IMR-90 (cell line): Measurements from ENCODE around the gene IL15RA. TPM values are rescaled to one million over a fixed set of nuclear protein-coding genes. Genes with fewer than 3 reads are reported as not detected.

Experiments
- ATAC-seq: fragments of 200-7000 bp; cut with Tn5 transposase; 2 replicates; pipeline ENCODE4 v1.9.1; 2020; ENCODE audit warnings: low read depth, mild to moderate bottlenecking, moderate library complexity
- BruUV-seq: library from RNA; stranded (reverse); fragments of 400-500 nt; replicated peaks from 2 replicates; lab custom pipeline; 2021; lab: Mats Ljungman, UMichigan
- CTCF ChIA-PET: fragments of 300-600 bp; formaldehyde crosslinking; extraction: SDS; loops from one replicate; lab custom pipeline; 2021; ENCODE audit warnings: antibody characterized with exemption; lab: Yijun Ruan, JAX
- POLR2A ChIA-PET: fragments of 300-600 bp; sonication (Branson Sonifier 250); formaldehyde crosslinking; loops from one replicate; lab custom pipeline; 2022; ENCODE audit warnings: antibody characterized with exemption; ENCODE audit not compliant: unreplicated experiment; lab: Charles Lee
- DNase-seq: peaks from one replicate; pipeline ENCODE4 v3.0.0; 2013
- H2AFZ ChIP-seq: replicated peaks from 2 replicates; pipeline ENCODE3; 2013; ENCODE audit warnings: low read length, mild to moderate bottlenecking; ENCODE audit not compliant: poor library complexity
- H2AK5ac ChIP-seq: 2 replicates; pipeline ENCODE4 v1.6.1; 2013; ENCODE audit warnings: low read depth, low read length, inconsistent platforms
- H2AK9ac ChIP-seq: replicated peaks from 2 replicates; pipeline ENCODE3; 2013; ENCODE audit warnings: mild to moderate bottlenecking, low read depth, low read length, moderate library complexity; ENCODE audit not compliant: poor library complexity
- H2BK120ac ChIP-seq: 2 replicates; pipeline ENCODE4 v1.6.1; 2013; ENCODE audit warnings: low read depth, low read length, inconsistent platforms
- H2BK15ac ChIP-seq: 3 replicates; pipeline ENCODE4 v1.6.1; 2013; ENCODE audit warnings: low read depth, low read length, inconsistent platforms
- H2BK20ac ChIP-seq: 2 replicates; pipeline ENCODE4 v1.6.1; 2013; ENCODE audit warnings: low read depth, mild to moderate bottlenecking, inconsistent platforms, low read length, moderate library complexity
- H2BK5ac ChIP-seq: 2 replicates; pipeline ENCODE4 v1.6.1; 2013; ENCODE audit warnings: mild to moderate bottlenecking, low read depth, low read length, inconsistent platforms; ENCODE audit not compliant: poor library complexity, severe bottlenecking
- H3K14ac ChIP-seq: replicated peaks from 2 replicates; pipeline ENCODE4 v1.6.1; 2013; ENCODE audit warnings: low read depth, low read length, inconsistent platforms
- H3K18ac ChIP-seq: 2 replicates; pipeline ENCODE4 v1.6.1; 2013; ENCODE audit warnings: low read depth, low read length, control low read depth
- H3K23ac ChIP-seq: 2 replicates; pipeline ENCODE4 v1.6.1; 2013; ENCODE audit warnings: low read depth, low read length, inconsistent platforms
- H3K27ac ChIP-seq: 2 replicates; pipeline ENCODE4 v1.5.1; 2013; ENCODE audit warnings: mild to moderate bottlenecking, control low read depth, low read length; ENCODE audit not compliant: insufficient read depth
- H3K27me3 ChIP-seq: 2 replicates; pipeline ENCODE4 v1.6.1; 2013; ENCODE audit warnings: low read length; ENCODE audit not compliant: control insufficient read depth, insufficient read depth
- H3K36me3 ChIP-seq: 2 replicates; pipeline ENCODE4 v1.6.1; 2013; ENCODE audit warnings: low read length, mixed read lengths; ENCODE audit not compliant: control insufficient read depth, insufficient read depth
- H3K4ac ChIP-seq: 2 replicates; pipeline ENCODE4 v1.6.1; 2013; ENCODE audit warnings: low read depth, low read length, inconsistent platforms
- H3K4me1 ChIP-seq: 2 replicates; pipeline ENCODE4 v1.6.1; 2013; ENCODE audit warnings: low read length, mixed read lengths; ENCODE audit not compliant: control insufficient read depth, insufficient read depth
- H3K4me2 ChIP-seq: 2 replicates; pipeline ENCODE4 v1.6.1; 2013; ENCODE audit warnings: low read depth, mild to moderate bottlenecking, control low read depth, low read length, moderate library complexity
- H3K4me3 ChIP-seq: 2 replicates; pipeline ENCODE4 v1.5.1; 2013; ENCODE audit warnings: low read depth, mild to moderate bottlenecking, control low read depth, low read length, moderate library complexity; ENCODE audit not compliant: insufficient read depth
- H3K56ac ChIP-seq: 2 replicates; pipeline ENCODE4 v1.6.1; 2013; ENCODE audit warnings: low read length, inconsistent platforms; ENCODE audit not compliant: insufficient read depth; ENCODE audit errors: extremely low read depth
- H3K79me1 ChIP-seq, 2 experiments: 2 replicates each; pipeline ENCODE4 v1.6.1; 2013; ENCODE audit warnings: low read length in 2 of 2, inconsistent platforms in 1 of 2, low read depth in 1 of 2
- H3K9ac ChIP-seq: 2 replicates; pipeline ENCODE4 v1.6.1; 2013; ENCODE audit warnings: low read depth, low read length, control low read depth
- H3K9me1 ChIP-seq: 2 replicates; pipeline ENCODE4 v1.6.1; 2013; ENCODE audit warnings: low read length, inconsistent platforms; ENCODE audit not compliant: insufficient read depth
- H3K9me3 ChIP-seq: 2 replicates; pipeline ENCODE4 v1.6.1; 2013; ENCODE audit warnings: low read length; ENCODE audit not compliant: control insufficient read depth, insufficient read depth
- H4K20me1 ChIP-seq: 2 replicates; pipeline ENCODE4 v1.6.1; 2013; ENCODE audit warnings: low read length, inconsistent platforms; ENCODE audit not compliant: insufficient read depth
- H4K5ac ChIP-seq: 2 replicates; pipeline ENCODE4 v1.6.1; 2013; ENCODE audit warnings: mild to moderate bottlenecking, low read depth, low read length, control low read depth
- H4K8ac ChIP-seq, 2 experiments: 2 replicates each; pipeline ENCODE4 v1.6.1; 2013; ENCODE audit warnings: low read depth in 2 of 2, low read length in 2 of 2, control low read depth in 1 of 2, inconsistent platforms in 1 of 2
- H4K91ac ChIP-seq: 2 replicates; pipeline ENCODE4 v1.6.1; 2013; ENCODE audit warnings: low read depth, low read length, inconsistent platforms; ENCODE audit not compliant: insufficient read depth
- CEBPB ChIP-seq: IDR thresholded peaks from 2 replicates; pipeline ENCODE4 v1.6.1; 2012; ENCODE audit warnings: low read depth, low read length, improper control_type of control experiment
- CHD1 ChIP-seq: IDR thresholded peaks from 2 replicates; pipeline ENCODE4 v1.6.1; 2012; ENCODE audit warnings: low read depth, low read length, improper control_type of control experiment
- MAFK ChIP-seq: IDR thresholded peaks from 2 replicates; pipeline ENCODE4 v1.6.1; 2012; ENCODE audit warnings: low read depth, low read length, improper control_type of control experiment
- MAZ ChIP-seq: IDR thresholded peaks from 2 replicates; pipeline ENCODE4 v1.6.1; 2012; ENCODE audit warnings: low read depth, mild to moderate bottlenecking, low read length, improper control_type of control experiment, moderate library complexity, borderline replicate concordance
- MXI1 ChIP-seq: IDR thresholded peaks from 2 replicates; pipeline ENCODE4 v1.6.1; 2012; ENCODE audit warnings: low read depth, mild to moderate bottlenecking, low read length, moderate library complexity, borderline replicate concordance
- USF2 ChIP-seq: fragments of 150-350 bp; IDR thresholded peaks from 2 replicates; pipeline ENCODE4 v1.6.1; 2017; ENCODE audit warnings: mild to moderate bottlenecking, antibody characterized with exemption, low read length, low read depth
- WGBS, 2 experiments: methylation state at CpG; one replicate each; pipeline versions ENCODE4 v1.1.5 to v1.1.7; 2013; ENCODE audit warnings: missing lambda C conversion rate in 2 of 2; ENCODE audit not compliant: insufficient read length in 1 of 2; ENCODE audit errors: extremely low coverage in 2 of 2; 5-methylcytosine and 5-hydroxymethylcytosine counted together
- dilution Hi-C: fragments of 300-500 bp; cut with HindIII; formaldehyde crosslinking; loops from one replicate; pipeline ENCODE4 v1.14.3; 2018; ENCODE audit warnings: low sequenced_read_pairs; ENCODE audit not compliant: unreplicated experiment
- in situ Hi-C: fragments of 300-500 bp; cut with MboI; formaldehyde crosslinking; loops from 3 replicates; pipeline ENCODE4 v1.14.3; 2019; ENCODE audit warnings: low sequenced_read_pairs, inconsistent platforms, mixed read lengths
- intact Hi-C: fragments of 100-400 bp; cut with micrococcal nuclease; formaldehyde crosslinking; loops from 2 replicates; pipeline ENCODE4 v1.10.0; 2022
- polyA plus RNA-seq, 3 experiments: library from polyadenylated mRNA; depleted of rRNA; stranded (reverse); fragments of >200 nt; gene quantifications; 2 replicates each; pipeline ENCODE4 v1.2.3, GENCODE V29; 2012; ENCODE audit warnings: low replicate concordance in 1 of 3
- total RNA-seq: library from RNA; depleted of rRNA; stranded (reverse); fragments of >200 nt; gene quantifications from 2 replicates; pipeline ENCODE4 v1.2.3, GENCODE V29; 2012

The IL15RA gene
- total and polyA plus RNA-seq, 2 of the 4 experiments (the other 2 are of a cell fraction): 2.0 to 7.6 TPM

GRCh38 chr10:5948208-5948585, 29.1 kb downstream of the IL15RA start:
- no peak overlapping the region for H2AK9ac ChIP-seq
- peak overlapping the region; percentile 39; the same call in 1 of the 2 replicates for H4K91ac ChIP-seq
- peaks cover 0 to 20% of the 10 kb centered on the region in 2 experiments; a peak in 3 of 4 replicates for H3K79me1 ChIP-seq
- no peak overlapping the region for H3K14ac ChIP-seq
- no peaks in the 10 kb centered on the region for H3K9me3 ChIP-seq
- no peak overlapping the region for H2BK15ac ChIP-seq
- whole genome bisulfite sequencing, 2 experiments: 100% methylated on average over 2 of the region's 6 CpGs; no CpG with 5 or more reads in 1 of the 2 experiments
- peak overlapping the region; percentile 56; the same call in 1 of the 2 replicates for H2AK5ac ChIP-seq
- ATAC-seq: no peak
- no peaks in the 10 kb centered on the region for H3K27me3 ChIP-seq
- no TSS peak for BruUV-seq
- H4K5ac ChIP-seq: no peak overlapping the region
- no peak overlapping the region for H3K4me2 ChIP-seq
- no peak overlapping the region for H2BK5ac ChIP-seq
- H4K20me1 ChIP-seq: no peaks in the 10 kb centered on the region
- no peak overlapping the region for H3K23ac ChIP-seq
- peaks cover 22% of the 10 kb centered on the region for H3K9me1 ChIP-seq
- DNase-seq: no peak
- no peak overlapping the region for H4K8ac ChIP-seq
- H2AFZ ChIP-seq: no peak overlapping the region
- peaks cover 5% of the 10 kb centered on the region; the same call in 1 of the 2 replicates for H3K36me3 ChIP-seq
- POLR2A ChIA-PET: no interaction called here
- H3K27ac ChIP-seq: no peak overlapping the region
- CTCF ChIA-PET: interaction anchor here (0.7 kb wide), 2 partner anchors 50 to 454 kb away, joined by 3 to 4 read pairs; no protein-coding TSS in a partner anchor
- in situ Hi-C loops (no loop called here), intact Hi-C loops (loop anchor here (2.0 kb wide), 2 partner anchors 141 to 453 kb away; partner anchors contain the start of gene RBM17), dilution Hi-C loops (no loop called here)
- H3K18ac ChIP-seq: no peak overlapping the region
- peak overlapping the region; percentile 53; the same call in 1 of the 2 replicates for H2BK120ac ChIP-seq
- H3K4ac ChIP-seq: peak overlapping the region; percentile 76
- H2BK20ac ChIP-seq: peak overlapping the region; percentile 52; the same call in 1 of the 2 replicates
- no peak overlapping the region for H3K4me3 ChIP-seq
- no peak overlapping the region for H3K9ac ChIP-seq
- H3K56ac ChIP-seq: no peak overlapping the region
- TF ChIP-seq CEBPB: no peak
- no peak for TF ChIP-seq MAZ
- no peak for TF ChIP-seq MXI1
- no peak for TF ChIP-seq CHD1
- no peak for TF ChIP-seq MAFK
- TF ChIP-seq USF2: no peak
- H3K4me1 ChIP-seq: peaks cover 34% of the 10 kb centered on the region
